GM10847 (cell line): ENCODE results near the gene RBBP4.

ENCODE experiments used
- POLR2A ChIP-seq: IDR thresholded peaks from 2 replicates; pipeline ENCODE4 v1.6.1; 2011; ENCODE audit not compliant: insufficient read length; ENCODE audit errors: extremely low read depth

Gene RBBP4

GRCh38 chr1:32676945-32677344 is 25.9 kb downstream of the RBBP4 start:
- TF ChIP-seq POLR2A = no peak

- TF ChIP-seq POLR2A = no peak
Observed at GRCh38 chr1:32680642-32681041, 29.6 kb downstream of the RBBP4 start.

GRCh38 chr1:32681509-32681908 is 30.5 kb downstream of the RBBP4 start:
- TF ChIP-seq POLR2A = no peak

GRCh38 chr1:32681999-32682398 is 31.0 kb downstream of the RBBP4 start:
- no peak for TF ChIP-seq POLR2A

GRCh38 chr1:32683397-32683796 is 32.4 kb downstream of the RBBP4 start:
- no peak for TF ChIP-seq POLR2A

GRCh38 chr1:32684167-32684811 is 33.3 kb downstream of the RBBP4 start:
- no peak for TF ChIP-seq POLR2A

- TF ChIP-seq POLR2A = no peak
Observed at GRCh38 chr1:32685498-32685897, 34.5 kb downstream of the RBBP4 start.

GRCh38 chr1:32686387-32686786 is 35.4 kb downstream of the RBBP4 start:
- no peak for TF ChIP-seq POLR2A

- TF ChIP-seq POLR2A = no peak
Observed at GRCh38 chr1:32693455-32694174, 42.6 kb downstream of the RBBP4 start.

- TF ChIP-seq POLR2A = no peak
Observed at GRCh38 chr1:32695098-32695904, 44.3 kb downstream of the RBBP4 start.

- TF ChIP-seq POLR2A = no peak
Observed at GRCh38 chr1:32696041-32696440, 45.0 kb downstream of the RBBP4 start.

GRCh38 chr1:32701421-32701911 is 50.5 kb downstream of the RBBP4 start:
- no peak for TF ChIP-seq POLR2A

GRCh38 chr1:32701951-32702598 is 51.1 kb downstream of the RBBP4 start:
- no peak for TF ChIP-seq POLR2A

GRCh38 chr1:32702599-32703478 is 51.8 kb downstream of the RBBP4 start, which contains the start of gene SYNC:
Gene SYNC, minus strand, starts transcription at chr1:32702770. Its CDS starts 110 bp downstream, at chr1:32702660.
- TF ChIP-seq POLR2A = no peak

GRCh38 chr1:32703479-32704291 is 52.7 kb downstream of the RBBP4 start:
- no peak for TF ChIP-seq POLR2A
